GM21360 (cell line): ENCODE measurements around the gene DEFB115.
"Not testable (repeated sequence)": the region's sequence is repeated elsewhere in the genome, so short reads cannot be mapped to it uniquely, and the experiment has no call there.

ENCODE experiments used
- ATAC-seq: cut with Tn5 transposase; IDR thresholded peaks from one replicate; pipeline ENCODE4 v1.9.1; 2021; ENCODE audit warnings: mild to moderate bottlenecking, moderate library complexity; ENCODE audit not compliant: unreplicated experiment

DEFB115 gene, protein sequence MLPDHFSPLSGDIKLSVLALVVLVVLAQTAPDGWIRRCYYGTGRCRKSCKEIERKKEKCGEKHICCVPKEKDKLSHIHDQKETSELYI

DNA sequence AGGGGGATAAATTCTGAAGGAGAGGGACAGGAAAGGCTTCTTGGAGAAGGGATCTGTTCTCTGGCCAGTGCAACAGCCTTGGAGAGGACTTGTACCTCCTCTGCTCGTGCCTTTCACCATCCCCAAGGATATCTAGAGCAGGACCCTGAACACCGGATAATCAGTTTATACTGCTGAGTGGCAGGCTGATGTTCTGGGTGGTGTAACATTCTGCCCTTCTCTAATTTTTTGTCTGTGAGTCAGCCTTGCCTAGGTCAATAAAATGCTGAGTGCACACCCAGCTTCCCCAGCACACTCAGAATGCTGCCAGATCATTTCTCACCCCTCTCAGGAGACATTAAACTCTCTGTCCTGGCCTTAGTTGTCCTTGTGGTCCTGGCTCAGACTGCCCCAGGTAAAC, at the start of gene DEFB115:
TSS of gene DEFB115 (plus strand) at position 301 of the 400 bp plus-strand sequence. CDS start at position 301, 0 bp downstream.
- ATAC-seq: no peak

GRCh38 chr20:31236953-31237352, 20.5 kb upstream of the DEFB115 start:
- ATAC-seq: no peak

- ATAC-seq: no peak
Measured at GRCh38 chr20:31237763-31238162, 19.7 kb upstream of the DEFB115 start.

- no peak for ATAC-seq
Measured at GRCh38 chr20:31239139-31239538, 18.3 kb upstream of the DEFB115 start.

- no peak for ATAC-seq
Measured at GRCh38 chr20:31256959-31257358, 505 bp upstream of the DEFB115 start.

DNA sequence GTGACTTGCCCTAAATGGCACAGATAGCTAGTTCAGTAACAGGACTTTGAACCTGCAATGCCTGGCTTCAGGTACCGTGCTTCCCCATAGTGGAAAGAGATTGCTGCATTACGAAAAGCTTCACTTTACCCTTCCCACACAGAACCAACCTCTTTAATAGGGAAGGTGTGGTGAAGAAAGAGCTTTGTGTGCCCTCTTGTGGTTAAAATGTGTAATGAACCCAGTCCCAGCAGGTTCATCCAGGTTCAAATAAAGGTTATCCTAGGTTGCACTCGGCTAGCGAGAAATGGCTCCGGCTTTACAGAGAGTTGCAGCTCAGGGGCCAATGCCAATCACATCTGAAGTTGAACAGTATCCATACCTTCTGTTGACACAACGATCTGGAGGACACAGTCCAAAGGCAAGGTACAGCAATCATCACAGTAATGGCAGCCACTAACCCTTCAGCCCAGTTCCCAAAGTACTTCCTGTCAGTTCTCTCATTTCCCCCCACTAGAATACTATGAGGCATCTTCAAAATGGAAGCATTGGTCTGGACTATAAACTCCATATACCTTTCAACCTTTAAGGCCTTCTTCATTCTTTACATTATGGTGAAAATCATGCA, 3.0 kb downstream of the DEFB115 start:
- ATAC-seq: no peak

- ATAC-seq: no peak
Measured at GRCh38 chr20:31274441-31274840, 17.0 kb downstream of the DEFB115 start.

DNA sequence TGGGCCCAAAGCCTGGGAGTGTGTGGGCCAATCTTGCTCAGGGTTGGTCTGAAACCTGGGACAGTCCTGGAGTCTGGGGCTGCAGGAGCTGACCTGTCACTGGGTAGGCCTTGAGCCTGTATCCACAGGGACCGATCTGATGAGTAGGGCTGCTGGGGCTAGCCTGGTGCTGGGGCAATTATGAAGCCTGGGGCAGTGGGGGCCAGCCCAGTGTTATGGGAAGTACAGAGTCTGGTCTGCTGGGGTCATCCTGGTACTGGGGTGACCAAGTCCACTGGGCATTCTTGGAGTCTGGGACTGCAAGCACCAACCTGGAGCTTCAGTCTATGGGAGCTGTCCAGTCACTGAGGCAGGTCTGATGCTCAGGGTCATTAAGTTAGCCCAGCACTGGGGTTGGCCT, 20.7 kb downstream of the DEFB115 start:
- no peak for ATAC-seq

DNA sequence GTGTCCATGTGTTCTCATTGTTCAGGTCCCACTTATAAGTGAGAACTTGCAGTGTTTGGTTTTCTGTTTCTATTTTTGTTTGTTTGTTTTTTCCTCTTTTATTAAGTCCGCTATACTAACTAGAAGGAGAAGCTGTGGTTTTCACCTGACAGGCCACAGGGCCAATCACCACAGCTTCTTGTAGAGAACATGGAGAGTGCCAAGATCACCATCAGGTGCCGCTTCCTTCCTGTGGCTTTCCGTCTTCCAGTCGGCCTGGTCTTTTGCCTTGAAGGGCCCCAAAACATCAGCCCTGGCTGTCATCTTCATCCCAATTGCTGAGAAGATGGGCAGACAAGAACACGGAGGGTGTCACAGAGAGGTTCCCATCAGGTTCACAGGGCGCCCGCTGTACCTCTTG, 27.5 kb downstream of the DEFB115 start:
- ATAC-seq: not testable (repeated sequence)

GRCh38 chr20:31308535-31309162, 51.2 kb downstream of the DEFB115 start, which contains the start of gene DEFB116:
TSS of gene DEFB116 (minus strand) at chr20:31308585. CDS start at chr20:31308585, 0 bp downstream.
- no peak for ATAC-seq
